ENCODE data around the gene TBRG4.

TBRG4 gene

DNA sequence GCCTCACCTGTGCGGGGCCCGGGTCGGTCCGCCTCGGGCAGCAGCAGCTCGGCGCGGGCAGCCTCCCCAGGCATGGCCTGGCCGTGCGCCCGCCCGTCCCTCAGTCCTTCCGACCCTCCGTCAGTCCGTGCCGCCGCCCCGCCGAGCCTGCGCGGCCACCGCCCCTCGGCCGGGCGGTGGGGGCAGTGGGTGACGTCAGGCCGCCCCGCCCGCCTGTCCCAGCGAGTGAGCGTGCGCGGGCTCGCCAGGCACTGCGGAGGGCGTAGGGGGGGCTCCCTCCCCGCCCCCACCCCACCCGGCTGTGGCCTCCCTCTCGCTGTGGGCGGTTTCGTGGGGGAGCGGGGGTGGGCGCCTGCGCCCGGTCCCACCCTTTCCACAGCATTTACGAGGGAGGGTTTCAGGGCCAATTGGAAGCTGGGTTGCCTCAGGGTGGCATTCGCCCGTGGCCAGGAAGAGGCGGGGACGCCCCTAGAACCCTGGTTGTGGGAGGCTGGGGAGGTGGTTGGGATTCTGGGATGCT, 22.6 kb downstream of the TBRG4 start, which contains the start of gene NACAD:
TSS of gene NACAD (minus strand) at position 149 of the 520 bp plus-strand sequence. CDS start at position 74, 75 bp downstream.
- DNase-seq (ENCODE audit: low read depth in 2 of 2): peak in 1 of 2 experiments; percentile 5

DNA sequence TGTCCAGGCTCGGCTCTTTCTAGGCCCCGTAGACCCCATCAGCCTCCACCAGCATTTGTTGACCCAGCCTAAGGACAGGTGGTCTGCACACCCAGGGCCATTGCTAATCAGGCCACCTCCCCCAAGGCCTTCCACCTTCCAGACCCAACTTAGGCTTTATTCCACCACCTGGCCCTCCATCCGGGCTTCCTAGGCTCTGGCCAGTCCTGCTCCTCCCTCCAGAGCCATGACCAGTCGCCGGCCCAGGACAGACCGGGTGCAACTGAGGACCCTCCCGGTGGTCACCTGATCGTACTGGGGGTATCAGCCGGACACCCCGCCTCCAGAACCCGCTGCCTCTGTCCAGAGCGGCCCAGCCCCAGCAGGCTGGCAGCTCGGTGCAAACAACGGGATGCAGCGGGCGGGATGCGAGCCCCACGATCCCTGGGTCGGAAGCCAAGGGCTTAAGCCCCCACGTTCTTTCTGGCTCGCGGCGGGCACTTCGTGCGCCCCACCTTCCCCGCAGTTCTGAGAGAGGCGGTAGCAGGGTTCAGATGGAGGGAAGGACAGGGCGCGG, 23.3 kb downstream of the TBRG4 start:
- DNase-seq (ENCODE audit: low read depth in 2 of 2): no peak

DNA sequence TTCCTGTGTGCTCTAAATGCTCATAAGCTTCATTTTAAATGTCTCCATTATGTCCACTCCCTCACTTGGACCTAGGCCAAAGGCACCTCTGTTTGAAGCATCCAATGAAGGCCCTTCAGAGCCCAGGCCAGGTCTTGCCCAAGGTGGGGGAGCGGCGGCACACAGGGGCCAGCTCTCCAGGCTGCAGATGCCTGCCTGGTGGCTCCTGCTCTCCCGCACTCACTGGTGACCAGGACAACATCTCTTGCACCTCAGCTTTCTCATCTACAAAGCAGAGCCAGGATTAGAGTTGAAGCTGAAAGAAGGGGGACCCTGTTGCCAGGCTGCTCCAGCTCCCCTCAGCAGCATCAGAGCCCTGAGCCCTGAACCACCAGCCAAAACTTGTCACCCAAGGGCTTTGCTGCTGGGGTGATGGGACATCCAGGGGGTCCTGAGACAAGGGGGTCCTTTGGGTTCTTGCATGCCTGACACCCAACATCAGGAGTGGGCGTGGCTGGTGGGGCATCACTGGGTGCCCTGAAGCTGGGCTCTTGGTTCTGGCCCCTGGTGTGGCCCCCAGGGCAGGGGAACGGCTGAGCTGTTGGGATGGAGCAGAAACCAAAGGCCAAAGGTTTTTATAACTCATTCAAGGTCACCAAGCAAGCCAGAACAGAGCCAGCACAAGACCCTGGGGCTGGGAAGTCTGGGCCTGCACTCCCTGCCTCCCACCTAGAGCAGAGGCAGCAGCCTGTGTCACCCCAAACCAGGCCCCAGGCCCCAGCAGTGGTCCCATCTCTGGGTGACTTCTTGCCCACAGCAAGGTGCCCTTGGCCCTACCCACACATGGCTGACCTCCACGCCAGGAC, 24.0 kb downstream of the TBRG4 start:
- no peak for DNase-seq (ENCODE audit: low read depth in 2 of 2)

DNA sequence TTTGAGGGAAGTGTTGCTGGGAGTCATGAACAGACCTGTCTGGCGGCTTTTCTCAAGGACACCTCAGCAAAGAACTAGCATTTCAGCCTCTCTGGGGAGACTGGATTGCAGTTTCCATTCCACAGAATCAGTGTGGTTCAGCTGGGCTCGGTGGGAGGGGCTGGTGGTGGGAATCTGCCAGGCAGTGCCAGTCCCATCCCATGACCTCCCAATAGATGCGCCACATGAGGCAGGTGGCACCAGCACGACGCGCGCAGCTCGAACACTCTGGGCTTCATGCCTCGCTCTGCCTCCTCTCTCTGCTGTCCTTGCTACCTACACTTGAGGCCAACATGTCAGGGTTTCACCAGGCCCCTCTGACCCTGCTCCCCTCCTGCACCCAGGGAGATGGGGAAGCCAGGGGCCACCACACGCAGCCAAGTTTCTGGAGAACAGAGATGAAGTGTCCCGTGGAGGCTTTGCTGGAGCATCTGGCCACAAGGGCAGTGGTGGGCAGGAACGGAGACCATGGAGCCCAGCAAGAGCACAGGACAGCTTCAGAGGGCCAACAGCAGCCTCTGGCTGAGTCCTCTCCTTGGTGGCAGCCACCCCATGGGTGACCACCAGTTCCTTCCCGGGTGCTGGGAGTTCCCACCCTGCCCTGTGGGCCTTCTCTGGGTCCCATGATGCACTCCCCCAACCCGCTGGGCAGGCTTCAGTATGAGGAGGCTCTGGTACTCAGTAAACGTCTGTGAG, 25.0 kb downstream of the TBRG4 start:
- no peak for DNase-seq (ENCODE audit: low read depth in 2 of 2)

DNA sequence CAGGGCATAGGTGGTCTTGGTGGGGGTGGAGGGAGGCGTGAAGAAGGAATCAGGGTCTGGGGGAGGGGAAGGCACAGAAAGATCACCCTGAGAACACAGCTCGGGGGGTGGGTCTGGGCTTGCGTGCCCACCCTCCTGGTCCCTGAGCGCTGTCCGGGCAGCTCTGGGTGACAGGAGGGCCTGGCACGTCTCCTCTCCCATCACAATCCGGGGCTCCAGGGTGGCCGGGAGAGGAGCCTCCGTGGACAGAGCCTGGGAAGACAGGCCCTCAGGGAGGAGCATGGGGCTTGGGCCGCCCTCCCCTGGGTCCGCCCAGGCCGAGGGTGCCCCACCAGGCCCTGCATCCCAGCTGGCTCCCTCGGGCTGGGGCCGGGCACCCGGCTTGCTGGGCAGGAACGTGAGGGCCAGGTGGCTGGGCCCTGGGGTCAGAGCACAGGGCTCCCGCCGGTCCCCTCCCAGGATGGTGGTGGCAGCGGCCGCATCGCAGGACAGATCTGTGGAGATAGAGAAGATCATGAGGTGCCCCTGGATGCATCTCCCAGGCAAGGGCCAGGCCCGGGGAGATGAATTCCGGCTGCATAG, 25.8 kb downstream of the TBRG4 start:
- DNase-seq (ENCODE audit: low read depth in 2 of 2): no peak

DNA sequence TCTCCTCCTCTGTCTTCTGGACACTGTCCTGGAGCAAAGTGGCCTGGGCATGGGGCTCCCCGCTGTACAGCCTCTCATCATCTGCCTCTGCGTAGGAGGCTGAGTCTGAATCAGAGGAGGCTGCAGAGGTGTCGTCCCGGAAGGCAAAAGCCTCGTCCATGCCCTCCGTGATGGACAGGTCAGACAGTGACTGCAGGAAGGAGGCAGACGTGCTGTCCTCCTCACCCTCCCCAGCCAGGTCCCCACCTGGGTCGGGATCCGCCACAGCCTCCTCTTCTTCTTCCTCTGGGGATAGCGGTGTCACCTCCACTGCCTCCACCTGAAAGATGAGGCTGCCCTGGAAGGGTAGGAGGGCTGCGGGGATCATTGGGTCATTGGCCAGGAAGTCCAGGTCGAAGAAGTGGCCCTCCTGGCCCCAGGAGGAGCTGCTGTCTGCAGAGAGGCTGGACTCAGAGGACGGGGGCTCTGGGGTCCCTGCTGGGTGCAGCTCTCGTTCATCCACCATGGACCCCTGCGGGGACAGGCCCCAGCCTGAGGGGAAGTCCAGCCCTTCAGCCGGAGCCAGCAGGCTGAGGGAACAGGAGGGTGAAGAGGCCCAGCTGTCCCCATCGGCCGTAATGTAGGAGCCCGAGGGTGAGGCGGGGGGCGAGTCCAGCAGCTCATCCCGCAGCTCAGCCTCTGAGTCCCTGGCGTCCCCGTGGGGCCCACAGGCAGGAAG, 26.4 kb downstream of the TBRG4 start:
- no peak for DNase-seq (ENCODE audit: low read depth in 2 of 2)

DNA sequence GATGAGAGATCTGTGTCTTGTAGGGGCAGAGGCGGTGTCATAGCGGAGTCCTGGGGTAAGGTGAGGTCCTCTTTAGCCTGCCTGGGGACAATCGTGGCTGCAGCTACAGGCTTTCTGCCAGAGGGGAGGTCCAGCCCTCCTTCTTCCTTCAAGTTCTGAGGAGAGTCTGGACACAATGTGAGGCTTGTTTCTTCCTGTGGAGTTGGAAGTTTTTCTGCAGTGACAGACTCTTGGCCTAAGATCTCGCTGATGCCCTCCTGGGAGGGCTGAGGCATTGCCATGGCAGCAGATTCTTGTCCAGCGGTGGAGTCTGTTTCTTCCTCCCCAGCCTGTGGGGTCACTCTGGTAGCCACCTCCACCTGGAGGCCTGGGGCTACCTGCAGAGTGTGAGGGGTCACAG, 27.2 kb downstream of the TBRG4 start:
- DNase-seq (ENCODE audit: low read depth in 2 of 2): no peak

DNA sequence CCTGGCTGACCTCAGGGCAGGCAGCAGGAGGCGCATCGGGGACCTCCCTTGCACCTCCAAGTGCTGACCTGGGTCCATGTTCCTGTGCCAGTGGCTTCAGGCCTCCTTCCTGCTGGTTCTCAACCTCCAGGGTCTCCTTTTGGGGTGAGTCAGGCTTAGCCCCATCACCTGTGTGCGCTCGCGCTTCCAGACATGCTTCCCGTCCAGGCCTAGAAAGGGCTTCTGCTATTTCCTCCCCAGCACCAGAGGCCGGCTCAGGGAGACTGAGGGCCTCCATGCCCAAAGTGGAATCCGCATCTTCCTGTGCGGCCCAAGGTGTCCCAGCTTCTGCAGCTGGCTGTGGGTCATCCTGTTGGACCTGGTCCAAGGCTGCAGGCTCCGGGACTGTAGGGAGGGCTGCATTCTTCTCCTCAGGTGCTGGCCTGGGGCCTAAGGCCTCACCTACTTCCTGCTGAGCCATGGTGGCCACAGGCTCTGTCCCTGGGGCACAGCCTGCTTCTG, 28.6 kb downstream of the TBRG4 start:
- DNase-seq (ENCODE audit: low read depth in 2 of 2): no peak

DNA sequence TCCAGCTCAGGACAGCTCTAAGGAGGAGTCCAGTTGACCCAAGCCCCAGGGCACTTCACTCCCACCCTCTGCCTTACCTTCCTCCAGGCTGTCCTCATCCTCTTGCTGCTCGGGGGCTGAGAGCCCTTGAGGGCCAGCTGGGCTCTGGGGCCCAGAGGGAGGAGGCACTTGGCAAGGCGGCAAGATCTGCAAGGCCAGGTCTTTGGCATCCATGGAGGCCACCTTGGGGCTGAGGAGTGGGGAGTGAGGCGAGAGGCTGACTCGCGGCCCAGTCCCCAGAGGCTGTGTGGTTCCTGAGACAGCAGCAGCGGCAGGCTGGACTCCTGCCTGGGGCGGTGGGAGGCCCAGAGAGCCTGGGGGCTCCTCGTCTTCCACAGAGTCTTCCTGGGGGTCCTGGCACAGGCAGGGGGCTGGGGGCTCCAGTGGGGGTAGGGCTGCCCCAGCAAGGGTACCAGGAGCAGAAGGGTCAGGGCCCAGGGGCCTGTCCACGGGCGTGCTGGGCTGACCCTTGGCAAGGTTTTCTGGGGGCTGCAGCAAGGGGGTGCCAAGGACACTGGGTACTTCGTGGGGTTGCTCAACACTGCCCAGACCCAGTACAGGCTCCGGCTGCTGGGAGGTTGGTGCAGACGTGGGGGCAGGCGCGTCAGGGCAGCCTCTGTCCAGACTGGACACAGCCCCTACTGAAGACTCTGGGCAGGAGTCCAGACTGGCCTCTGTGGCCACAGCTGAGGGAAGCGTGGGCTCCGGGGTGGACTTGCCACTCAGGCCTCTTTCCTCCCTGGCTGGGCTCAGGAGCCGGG, 29.3 kb downstream of the TBRG4 start:
- no peak for DNase-seq (ENCODE audit: low read depth in 2 of 2)

DNA sequence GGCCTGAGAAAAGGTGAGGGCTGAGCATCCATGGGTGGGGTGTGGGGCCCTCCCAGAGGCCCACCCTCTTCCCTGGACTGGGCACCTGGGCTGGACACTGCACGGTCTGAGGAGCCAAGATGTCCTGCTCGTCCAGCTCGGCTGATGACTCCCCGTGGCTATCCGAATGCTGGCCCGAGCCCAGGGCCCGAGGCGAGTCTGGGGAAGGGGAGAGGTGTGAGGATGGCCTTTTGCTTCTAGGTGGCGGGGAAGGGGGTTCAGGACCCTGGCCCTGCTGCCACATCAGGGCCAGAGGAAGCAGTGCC, 29.9 kb downstream of the TBRG4 start:
- DNase-seq (ENCODE audit: low read depth in 2 of 2): no peak

DNA sequence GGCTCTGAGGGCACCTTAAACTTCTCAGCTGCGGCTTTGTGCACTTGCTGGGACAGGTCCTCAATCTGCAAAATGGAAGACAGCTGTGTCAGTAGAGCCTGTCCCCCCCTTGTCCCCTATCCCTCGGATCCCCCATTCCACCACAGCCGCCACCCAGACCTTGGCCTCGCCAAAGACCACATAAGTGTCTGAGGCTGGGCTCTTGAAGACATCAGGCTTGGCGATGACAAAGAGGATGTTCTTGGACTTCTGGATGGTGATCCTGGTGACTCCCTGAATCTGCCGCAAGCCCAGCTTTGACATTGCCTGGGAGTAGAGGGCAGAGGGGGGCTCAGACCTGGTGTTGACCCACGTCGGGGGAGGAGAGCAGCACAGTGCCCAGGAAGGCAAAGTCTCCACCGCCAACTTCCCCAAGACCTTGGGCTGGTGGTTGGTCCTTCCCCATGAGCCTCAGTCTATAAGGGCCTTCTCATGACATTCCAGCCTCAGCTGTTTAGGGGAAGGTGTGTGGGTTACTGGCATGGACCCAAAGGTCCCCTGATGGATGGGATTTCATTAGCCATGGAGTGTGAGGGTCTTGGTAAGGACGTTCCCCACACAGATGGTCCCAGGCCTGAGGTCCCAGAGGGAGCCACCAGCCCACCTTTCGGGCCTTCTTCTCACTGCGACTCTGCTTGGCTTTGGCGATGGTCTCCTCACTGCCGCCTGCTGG, 30.4 kb downstream of the TBRG4 start:
- no peak for DNase-seq (ENCODE audit: low read depth in 2 of 2)

DNA sequence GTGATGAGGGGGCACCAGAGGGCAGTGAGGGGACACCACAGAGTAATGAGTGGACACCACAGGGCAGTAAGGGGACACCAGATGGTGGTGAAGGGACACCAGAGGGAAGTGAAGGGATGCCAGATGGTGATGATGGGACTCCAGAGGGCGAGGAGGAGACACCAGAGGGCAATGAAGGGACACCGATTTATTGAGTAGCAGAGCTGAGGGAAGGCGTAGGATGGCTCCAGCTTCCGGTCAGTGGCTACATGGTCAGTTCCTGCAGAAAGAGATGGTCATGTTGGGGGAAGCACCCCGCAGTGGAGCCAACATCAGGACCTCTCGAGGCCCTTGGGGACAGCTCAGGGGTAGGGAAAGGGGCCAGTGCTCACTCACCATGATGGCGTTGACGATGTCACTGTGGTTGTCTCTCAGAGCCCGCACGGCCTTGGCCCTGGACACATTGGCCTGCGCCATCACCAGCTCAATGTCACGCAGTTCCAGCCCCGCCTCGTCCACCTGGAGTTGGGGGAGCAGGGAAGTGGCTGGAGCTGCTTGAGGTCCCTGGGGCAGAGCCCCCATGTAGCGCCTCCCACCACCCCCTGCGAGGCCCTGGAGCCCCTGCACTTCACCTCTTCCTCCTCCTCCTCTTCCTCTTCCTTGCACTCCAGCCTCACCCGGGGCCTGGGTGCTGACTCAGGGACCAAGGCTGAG, 31.1 kb downstream of the TBRG4 start:
- no peak for DNase-seq (ENCODE audit: low read depth in 2 of 2)

DNA sequence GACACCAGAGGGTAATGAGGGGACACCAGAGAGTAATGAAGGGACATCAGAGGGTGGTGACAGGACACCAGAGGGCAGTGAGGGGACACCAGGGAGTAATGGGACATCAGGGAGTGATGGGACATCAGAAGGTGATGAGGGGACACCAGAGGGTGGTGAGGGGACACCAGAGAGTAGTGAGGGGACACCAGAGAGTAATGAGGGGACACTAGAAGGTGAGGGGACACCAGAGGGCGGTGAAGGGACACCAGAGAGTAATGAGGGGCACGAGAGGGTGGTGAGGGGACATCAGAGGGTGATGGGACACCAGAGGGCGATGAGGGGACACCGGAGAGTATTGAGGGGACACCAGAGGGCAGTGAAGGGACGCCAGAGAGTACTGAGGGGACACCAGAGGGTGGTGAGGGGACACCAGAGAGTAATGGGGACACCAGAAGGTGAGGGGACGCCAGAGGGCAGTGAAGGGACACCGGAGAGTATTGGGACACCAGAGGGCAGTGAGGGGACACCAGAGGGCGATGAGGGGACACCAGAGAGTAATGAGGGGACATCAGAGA, 33.3 kb downstream of the TBRG4 start:
- DNase-seq (ENCODE audit: low read depth in 2 of 2): no peak

DNA sequence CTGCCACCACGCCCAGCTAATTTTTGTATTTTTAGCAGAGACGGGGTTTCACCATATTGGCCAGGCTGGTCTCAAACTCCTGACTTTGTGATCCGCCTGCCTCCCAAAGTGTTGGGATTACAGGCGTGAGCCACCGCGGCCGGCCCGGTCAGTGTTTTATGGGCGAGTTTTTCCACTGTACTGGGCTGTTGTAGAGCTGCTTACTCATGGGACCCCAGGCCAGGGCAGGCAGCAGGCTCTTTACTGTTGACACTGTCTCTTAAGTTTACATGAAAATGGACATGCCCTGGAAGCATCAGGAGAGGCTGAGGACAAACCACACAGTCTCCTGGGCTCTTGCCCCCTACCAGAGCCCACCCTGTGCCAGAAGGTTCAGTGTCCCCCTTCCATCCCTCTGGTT, 33.9 kb downstream of the TBRG4 start:
- no peak for DNase-seq (ENCODE audit: low read depth in 2 of 2)

DNA sequence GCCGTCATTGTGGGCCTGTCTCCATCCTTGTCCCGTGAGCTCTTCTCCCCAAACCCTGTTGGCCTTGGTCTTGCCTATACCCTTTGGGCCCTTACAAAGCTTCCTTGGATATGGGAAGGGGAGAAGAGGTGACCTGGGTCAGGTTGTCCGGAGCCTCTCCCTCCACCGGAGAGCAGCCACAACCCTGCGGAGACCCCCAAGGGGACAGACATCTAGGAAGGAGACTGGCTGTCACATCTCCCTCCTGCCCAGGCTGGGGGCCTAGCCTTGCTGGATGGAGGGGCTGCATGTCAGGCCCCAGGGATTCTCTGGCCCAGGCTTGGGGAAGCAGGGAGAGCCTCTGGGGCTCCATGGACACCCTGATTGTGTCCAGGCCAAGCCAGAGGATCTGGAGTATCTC, 34.6 kb downstream of the TBRG4 start:
- DNase-seq (ENCODE audit: low read depth in 2 of 2): no peak

DNA sequence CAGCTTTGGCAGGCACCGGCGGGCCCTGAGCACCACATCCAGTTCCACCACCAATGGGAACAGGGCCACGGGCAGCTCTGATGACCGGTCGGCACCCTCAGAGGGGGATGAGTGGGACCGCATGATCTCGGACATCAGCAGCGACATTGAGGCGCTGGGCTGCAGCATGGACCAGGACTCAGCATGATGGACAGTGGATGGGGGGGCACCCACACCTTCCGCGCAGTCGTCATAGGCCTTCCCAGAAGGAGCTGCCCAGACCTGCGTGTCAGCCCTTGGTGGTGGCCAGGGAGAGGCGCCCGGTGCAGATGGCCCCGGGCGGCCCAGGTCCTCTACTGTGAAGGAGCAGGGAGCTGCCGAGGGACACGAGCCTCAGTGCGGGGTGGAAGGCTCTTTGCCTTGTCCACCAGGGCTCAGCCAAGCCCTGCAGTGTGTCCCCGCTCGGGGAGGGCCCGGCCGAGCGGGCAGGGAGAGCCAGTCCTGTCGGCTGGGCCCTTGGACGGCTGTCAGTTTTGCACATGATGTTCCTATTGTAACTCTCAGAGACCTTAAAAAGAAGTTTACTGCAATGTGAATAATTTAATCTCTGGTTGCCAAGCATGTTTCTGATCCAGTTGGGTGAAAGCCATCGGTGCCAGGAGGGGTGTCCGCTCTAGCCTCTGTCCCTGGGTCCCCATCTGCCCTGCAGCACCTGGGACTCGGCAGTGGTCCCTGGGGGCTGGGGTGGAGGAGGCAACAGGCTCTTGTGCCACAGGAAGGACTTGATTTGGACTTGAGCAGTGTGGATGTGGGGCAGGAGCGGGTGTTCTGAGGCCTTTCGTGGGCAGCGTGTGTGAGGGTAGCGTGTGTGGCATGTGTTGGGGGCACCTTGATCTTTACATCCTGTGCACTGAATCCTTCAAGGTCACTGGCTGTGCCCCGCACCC, 35.4 kb downstream of the TBRG4 start:
- DNase-seq (ENCODE audit: low read depth in 2 of 2): no peak

DNA sequence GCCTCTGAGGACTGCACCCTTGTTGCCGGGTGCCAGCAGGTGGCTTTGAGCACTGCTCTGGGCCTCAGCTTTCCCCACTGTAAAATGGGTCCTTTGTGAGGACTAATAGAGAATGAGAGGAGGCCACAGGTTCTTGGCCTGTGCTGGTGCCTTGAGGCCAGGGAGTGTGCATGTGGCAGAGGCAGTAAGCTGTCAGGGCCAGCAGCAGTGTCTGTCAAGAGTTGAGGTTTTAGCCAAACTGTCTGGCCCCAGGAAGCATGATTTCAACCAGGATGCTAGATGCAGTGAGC, 36.2 kb downstream of the TBRG4 start:
- DNase-seq (ENCODE audit: low read depth in 2 of 2): no peak
